NCI-H1092 treated with DMSO at 0.1 percent for 48 hours (cell line): ENCODE data around the gene FGGY.

Experiments used
- DNase-seq: peaks from one replicate; lab custom pipeline; 2025; lab: John Stamatoyannopoulos, UW

The FGGY gene

DNA sequence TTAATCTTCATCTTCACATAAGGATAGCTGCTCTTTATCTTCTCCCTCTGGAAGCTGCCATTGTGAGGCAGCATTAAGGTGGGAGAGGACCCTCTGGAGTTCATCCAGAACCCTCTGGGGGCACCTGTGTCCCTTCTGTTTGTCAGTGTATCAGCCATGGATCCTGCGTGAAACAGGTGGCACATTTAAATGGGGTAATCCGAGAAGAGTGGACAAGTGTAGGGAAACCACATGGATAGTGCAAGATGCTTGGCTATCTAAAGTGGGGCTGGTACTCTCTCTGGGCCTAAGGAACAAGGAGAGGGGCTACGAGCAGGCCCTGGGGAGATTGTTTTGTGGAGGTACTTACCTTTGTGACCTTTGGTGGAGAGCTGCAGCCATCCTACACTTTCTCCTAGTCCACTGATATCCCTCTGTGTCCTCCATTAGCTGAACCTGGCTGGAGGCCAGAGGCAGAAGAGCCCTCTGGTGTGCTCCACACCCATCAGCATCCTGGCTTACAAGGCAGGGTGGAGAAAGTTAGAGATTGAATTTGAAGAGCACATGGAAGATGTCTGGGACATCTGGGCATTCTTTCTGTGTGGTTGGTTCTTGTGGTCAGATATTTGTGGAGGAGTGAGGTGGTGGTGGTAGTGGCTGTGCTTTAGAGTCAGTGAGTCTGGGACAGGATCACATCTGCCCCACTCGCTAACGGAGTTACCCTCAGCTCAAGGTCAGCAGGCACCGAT, 117.7 kb downstream of the FGGY start:
- DNase-seq: peak; percentile 34

DNA sequence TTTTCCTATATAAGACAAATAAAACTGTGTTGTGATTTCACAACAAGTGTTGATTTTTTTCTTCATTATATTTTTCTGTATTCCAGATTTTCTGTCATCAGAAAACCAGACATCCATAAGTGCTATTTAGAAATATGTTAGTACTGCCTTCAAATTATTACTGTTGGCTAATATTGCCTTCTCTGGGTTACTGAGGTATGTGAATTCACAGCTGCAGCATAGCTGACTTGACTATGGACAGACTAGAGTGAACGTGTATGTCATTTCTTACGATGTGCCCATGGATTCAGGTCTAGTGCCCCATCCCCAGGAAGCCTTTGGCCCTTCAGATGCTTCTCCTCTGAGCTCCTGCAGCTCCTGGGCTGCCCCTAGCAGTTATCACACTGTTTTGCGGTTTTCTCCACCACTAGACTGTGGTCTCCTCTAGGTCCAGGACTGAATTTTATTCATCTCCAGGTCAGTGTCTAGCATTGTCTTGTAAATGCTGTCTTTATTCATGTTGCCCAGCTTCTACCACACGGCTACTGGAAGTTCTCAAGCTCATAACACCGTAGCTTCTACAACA, 118.5 kb downstream of the FGGY start:
- no peak for DNase-seq

DNA sequence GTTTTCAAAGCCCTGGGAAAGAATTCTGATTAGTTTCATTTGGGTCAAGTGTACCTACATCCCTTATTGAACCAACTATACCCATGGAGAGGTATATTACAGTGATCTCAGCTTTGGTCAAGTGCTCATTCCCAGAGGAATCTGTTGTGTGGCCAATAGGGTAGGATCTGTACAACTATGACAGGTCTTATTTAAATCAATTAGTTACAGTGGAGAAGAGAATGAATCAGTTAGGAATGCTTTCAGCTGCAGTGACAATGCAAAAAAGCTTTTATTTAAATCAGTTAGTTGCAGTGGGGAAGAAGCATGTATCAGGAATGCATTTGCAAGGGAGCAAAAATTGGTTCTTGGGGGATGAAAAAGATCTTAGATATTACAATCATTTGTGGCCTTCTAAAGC, 119.0 kb downstream of the FGGY start:
- DNase-seq: no peak

DNA sequence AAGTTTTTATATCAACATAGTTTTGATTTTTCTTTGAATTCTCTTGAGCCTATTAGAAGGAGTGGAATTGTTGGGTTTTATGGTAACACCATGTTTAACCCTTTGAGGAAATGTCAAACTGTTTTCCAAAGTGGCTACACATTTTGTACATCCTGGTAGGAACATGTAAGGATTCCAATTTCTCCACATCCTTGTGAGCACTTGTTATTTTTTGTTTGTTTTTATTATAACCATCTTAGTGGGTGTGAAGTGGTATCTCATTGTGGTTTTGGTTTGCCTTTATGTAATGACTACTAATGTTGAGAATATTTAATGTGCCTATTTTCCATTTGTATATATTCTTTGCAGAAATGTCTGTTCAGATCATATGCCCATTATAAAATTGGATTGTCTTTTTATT, 120.5 kb downstream of the FGGY start:
- DNase-seq: no peak

DNA sequence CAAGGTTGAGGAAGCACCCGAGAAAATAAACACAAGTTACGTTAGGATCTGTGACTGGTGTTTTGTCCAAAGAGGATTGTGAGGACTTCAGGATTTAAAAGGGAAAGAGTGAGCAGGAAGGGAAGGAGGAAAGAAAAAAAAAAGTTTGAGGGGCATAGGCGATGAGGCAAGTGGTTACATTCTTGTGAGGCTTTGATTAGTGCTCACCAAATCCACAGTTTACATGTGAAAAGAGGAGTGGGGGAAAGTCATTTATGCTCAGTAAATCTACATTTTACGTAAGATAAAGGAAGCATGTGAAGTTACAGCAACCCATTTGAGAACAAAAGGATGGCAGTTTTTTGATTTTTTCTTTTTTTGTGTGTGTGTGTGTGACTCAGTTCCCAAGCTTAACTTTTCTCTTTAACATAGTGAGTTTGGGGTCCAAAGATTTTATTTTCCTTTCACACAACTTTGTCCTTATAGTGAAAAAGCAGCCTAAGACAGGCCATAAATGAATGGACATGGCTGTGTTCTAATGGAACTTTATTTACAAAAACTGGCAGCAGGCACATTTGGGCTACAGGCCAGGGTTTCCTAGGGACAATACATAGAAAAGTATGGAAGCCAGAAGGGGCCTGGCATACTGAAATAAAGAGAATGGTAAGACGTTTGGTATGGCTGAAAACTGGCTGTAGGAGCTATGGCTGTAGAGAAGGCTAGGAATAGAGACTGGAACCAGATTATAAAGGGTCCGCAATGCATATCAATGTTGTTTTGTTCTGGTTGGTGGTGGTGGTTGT, 121.7 kb downstream of the FGGY start:
- DNase-seq: no peak

DNA sequence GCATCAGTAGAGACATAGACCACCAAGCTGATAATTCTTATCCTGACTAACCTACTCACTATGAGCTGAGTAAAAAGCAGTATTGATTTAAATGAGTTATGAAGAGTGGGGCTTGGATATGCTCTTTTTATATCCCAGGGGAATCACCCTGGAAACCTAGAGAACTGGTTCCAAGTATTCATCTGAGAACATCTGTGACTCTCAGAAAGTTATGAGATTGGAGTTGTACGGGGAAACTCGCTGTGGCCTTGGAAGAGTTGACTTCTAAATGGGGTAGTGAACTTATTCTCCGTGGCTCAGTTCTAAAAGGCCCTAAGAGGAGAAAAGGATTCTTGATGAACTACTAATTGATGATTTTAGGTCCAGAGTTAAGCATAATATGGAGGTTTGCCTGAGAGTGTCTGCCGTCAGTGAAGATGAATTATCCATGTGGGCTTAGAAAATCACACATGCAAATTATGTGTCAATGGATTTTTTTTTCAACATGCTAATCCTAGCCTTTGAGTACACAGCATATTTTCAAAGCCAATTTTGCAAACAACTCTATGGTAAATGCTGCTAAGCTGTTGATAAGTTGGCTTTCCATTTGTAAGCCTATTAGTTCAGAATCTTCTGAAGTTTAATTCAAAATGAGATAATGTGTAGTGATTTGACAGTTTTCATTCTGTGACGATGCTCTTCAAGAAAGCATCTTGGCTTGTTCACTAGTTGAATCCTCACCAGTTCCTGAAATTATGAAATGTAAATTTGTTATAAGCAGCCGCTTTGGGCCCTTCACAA, 122.7 kb downstream of the FGGY start:
- DNase-seq: no peak

DNA sequence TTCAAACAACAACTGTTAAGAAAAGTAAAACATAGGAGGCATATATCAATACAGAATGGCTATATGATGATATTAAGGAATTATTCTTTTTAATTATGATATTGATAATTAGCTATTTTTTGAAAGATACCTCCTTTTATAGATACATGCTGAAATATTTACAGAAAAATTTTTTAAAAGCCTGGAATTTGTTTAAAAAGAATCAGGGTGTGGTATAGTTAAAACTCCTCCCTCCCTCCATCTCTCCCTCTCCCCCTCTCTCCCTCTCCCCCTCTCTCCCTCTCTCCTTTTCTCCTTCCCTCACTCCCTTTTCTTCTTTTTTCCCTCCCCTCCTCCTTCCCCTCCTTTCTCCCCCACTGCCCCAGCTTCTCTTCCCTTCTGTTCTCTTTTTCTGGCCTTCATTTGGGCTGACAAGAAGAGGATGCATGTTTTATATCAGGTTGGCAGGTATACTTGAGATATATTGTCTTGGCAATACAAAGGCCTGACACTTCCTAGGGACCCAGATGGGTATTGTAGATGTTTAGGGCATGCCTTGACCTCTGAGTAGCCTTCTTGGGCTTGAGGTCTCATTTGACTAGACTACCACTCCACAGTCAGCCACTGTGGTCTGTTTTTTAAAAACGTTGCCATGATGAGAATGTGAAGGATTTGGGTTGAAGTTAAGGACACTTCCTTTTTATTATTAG, 124.5 kb downstream of the FGGY start:
- DNase-seq: no peak

DNA sequence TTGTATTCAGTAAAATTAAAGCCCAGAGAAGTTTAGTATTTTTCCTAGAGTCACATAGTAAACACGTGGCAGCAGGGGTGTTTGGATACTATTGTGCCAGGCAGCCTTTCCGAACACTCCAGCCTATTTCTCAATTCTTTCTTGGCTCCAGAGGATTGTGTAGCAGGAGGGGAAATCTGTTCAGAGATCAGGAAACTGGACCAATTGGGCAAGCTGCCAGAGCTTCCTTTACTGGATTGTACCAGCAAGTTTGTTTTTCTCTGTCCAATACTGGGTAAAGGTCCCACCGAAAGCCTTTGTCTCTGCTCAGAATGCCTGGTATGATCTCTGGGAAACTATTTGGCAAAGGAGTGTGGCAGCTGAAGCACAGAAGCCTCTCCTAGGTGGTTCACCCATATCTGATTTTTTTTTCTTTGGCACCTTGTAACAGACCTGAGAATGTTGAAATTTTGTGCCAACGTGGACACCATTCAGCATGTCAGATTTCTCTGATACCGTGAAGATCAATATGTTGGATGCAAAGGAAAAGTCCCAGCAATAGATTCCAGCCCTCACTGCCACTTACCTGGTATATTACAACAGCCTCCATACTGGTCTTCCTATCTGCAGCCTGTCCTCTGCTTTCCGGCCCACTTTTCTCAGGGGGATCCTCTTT, 126.2 kb downstream of the FGGY start:
- DNase-seq: no peak

DNA sequence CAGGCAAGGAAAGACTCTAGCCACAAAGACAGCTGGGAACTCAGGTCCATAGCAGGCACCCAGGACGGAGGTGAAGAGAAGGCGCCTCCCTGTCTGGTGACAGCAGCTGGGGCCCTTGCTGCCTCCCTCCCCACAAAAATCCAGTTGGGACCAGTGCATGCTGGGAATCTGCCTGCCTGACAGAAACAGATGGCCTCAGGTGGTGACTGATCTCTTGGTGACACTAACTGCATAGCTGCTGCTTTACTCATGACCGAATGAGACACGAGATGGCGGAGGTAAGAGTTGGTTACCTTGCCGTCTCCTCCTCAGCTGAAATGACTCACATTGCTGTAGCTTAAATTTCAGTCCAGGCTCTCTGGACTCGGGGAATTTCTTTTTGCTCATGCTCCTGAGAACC, 130.3 kb downstream of the FGGY start:
- DNase-seq: no peak

DNA sequence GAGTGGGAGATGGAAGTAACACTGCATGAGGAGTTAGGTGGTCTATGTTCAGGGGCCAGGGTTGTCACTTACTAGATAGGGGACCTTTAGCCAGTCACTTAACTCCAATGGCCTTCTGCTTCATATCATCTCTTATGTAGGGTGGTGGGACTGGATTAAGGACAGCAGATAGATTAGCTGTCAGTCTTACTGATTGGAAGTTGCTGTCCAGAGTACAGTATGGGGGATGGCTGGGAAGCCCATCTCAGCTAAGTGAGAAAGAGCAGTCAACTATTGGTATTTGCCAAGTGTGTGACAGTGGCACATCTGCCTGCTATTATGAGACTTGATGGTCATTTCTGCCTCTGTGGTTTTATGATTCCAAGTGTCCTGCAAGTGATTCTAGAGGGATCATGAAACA, 130.9 kb downstream of the FGGY start:
- DNase-seq: no peak

DNA sequence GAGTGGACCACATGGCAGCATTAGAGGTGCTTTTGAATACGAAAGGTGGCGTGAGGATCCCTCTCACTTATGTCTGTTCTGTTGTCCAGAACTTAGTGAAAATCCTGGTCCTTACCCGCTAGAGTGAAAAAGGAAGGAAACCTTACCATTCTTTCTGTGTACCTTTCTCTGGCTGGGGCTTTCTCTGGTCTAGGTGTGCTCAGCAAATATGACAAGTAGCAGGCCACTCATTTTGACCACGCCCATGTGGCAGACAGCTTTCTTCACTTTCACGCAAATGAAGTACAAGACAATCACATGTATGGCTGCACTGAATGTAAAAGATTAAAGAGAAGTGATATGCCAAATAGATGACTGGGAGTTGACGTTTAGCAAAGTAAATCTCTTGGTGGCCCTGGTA, 131.9 kb downstream of the FGGY start:
- DNase-seq: no peak

DNA sequence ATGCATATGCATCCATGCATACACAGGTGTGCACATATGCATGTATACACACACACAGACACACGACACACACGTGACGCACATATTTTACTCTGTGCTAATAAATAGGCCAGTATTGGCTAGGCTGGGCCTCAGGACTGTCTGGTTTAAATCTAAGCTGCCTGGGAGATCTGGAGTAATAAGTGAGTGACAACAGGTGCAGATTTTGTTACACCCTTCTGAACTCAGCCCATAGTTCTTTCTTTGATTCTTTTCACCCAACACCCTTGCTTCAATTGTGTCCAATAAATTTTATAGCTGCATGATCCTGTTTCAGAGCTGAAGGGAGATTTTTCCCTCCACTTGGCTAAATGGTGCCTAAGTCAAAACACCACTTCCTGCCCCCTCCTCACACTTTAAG, 132.8 kb downstream of the FGGY start:
- DNase-seq: no peak

DNA sequence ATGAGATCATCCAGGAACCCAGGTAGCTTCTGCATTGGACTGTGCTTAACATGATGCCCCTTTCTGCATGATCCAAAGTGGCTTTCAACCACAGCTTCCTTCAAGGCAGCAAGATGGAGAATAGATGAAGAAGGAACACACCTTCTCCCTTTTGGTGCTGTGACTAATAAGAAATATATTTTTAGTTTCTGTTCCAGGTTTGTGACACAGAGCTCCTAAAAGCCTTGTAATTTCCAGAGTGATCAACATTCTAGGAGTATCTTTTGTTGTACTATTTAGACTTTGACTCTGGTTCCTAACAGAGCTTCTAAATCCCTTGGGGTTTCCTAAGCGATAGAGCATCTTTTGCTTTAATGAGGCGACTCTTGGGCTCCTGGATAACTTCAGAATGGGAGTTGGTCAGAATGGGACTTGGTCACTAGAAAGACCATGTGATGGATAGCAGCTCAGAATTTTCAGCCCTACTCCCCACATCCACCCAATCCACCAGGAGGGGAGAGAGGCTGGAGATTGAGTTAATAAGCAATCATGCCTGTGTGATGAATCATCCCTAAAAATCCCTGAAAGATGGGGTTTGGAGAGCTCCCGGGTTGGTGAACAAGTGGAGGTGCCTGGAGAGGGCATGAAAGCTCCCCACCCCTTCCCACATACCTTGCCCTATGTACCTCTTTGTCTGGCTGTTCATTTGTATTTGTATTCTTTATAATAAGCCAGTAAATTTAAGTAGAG, 134.8 kb downstream of the FGGY start:
- DNase-seq: no peak

DNA sequence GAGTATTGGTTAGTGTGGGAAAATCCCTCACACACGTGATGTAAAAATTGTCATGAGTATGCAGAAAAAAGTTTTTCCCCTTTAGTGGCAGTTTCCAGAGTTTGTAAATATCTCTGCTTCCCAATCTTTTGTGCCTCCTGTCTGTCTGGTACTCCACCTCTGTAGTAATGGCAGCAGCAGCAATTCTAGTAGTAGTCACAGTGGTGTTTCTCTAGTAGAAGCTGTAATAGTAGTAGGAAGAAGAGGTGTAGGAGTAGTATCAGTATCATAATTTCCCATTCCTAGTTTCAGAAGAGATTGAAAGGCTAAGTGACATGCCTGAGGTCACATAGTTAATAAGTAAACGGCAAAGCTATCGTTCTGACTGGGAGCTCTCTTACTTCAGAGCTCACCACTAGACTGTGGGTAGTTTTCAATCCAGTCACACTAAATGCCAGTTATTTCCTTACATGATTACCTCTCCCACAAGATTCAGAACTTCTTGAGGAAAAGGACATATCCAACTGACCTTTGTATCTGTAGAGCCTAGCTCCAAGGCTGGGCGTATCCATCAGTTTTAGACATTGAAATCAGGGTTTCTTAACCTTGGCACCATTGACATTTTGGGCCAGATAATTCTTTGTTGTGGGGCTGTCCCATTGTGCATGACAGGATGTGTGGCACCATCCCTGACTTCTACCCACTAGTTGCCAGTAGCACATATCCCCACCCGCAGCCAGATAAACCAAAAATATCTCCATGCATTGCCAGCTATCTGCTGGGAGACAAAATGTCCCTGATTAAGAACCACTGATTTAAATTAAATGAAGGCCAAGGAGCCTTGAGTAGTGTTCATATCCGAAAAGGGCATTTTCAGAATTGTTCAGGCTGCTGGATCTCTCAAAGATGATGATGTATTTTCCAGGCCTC, 135.9 kb downstream of the FGGY start:
- no peak for DNase-seq

DNA sequence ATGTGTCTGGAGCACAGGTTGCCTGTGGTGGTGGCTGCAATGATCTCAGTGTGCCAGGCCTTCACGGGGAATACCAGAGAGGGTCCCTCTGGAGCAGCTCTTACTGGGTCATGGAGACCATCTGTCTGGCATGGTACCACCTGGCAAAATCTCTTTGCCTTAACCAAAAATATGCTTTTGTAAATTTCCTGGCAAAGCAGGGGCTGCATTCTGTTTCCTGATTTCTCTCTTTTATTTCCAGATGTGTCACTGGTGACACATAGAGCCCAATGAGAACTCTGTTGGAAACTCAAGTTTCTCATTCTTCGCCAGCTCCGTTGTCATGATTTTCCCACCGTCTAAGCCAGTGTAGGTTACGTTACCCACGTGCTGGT, 136.5 kb downstream of the FGGY start:
- DNase-seq: no peak

DNA sequence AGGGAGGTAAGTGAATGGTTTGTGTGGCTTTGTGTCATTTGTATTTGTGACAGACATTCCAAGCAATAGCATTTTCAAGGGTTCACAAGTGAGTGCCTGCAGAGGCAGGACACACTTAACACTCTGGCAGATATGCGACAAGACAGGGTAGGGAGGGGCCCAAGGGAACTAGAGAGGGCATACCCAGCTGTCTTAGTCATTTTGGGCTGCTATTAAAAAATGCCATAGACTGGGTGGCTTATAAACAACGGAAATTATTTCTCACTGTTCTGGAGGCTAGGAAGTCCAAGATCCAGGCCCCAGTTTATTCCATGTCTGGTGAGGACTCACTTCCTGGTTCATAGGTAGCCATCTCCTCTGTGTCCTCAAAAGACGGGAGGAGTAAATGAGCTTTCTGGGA, 137.4 kb downstream of the FGGY start:
- no peak for DNase-seq

DNA sequence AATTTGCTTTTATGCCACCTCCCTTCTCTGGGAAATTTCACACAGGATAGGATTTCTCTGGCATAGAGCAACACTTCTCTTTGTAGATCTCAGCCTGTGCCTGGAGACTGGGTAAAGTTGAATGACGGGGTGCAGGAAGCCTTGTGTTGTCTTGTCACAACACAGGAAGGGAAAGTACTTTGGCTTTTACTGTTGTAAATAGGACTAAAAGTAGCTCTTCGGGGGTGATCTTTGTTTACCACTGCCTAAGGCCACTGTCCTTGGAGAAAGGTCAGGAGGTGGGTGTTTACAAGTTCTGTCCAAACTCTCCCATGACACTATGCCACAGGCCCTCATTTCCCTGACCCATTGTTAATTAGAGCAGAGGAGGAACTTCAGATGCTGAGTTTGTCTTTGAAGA, 139.7 kb downstream of the FGGY start:
- no peak for DNase-seq

DNA sequence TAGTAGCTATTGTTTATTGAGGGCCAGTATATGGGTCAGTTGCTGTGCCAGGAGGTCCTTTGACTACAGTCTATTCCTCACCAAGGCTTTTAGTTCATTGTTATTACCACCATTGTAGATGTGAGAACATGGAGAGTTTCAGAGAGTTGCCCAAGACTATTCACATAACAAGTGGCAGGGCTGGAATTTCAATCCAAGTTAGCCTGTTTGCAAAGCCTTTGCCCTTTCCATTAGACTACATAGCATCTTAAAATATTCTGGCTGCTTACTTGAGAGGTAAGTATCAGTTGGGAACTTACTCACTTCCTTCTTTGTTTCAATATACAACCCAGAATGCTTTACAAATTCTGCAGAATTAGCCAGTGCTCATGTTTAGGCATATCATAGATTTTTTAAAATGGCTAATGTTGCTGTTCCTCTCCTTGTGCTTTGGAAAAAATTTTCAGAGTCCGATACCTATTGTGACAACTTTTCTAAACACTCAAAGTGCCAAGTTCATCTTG, 141.2 kb downstream of the FGGY start:
- no peak for DNase-seq

DNA sequence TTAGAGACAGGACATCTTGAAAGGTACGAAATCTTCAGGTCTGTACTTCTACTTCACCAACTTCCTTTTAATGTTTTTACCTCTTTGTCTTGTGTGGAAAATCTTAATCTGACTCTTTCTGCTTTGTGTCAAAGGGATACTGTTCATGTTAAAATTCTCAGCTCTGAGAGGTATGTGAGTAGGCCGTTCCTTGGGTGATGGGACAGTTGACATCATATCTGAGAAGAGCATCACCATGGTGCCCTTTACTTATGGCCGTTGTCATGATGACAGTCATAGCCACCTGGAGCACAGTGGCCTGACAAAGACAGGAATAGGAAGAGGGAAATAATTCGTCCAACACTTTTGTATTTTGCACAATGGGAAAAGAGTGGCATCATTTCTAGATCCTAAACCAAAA, 145.6 kb downstream of the FGGY start:
- no peak for DNase-seq

DNA sequence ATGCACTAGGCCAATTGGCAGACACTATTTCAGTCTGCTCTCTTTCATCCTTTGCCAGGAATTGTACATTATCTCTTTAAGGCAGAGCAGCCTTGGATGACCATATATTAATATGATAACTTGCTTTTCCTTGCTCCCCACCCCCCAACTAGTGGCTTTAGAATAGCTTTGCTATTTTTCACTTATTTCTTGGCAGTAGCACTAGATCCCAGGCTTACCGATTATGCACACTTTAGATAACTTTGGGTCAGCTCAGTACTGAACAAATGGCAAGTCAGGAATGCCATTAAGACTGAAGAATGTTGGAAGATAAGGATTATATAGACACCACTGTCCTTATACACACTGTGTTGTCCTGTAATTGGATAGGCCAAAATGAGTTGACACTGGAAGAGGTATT, 146.4 kb downstream of the FGGY start:
- no peak for DNase-seq
